ENCODE data around the gene ME3.

GRCh38 chr11:86460461-86461385 is 211.7 kb downstream of the ME3 start:
- TF ChIP-seq, protein P1, sequence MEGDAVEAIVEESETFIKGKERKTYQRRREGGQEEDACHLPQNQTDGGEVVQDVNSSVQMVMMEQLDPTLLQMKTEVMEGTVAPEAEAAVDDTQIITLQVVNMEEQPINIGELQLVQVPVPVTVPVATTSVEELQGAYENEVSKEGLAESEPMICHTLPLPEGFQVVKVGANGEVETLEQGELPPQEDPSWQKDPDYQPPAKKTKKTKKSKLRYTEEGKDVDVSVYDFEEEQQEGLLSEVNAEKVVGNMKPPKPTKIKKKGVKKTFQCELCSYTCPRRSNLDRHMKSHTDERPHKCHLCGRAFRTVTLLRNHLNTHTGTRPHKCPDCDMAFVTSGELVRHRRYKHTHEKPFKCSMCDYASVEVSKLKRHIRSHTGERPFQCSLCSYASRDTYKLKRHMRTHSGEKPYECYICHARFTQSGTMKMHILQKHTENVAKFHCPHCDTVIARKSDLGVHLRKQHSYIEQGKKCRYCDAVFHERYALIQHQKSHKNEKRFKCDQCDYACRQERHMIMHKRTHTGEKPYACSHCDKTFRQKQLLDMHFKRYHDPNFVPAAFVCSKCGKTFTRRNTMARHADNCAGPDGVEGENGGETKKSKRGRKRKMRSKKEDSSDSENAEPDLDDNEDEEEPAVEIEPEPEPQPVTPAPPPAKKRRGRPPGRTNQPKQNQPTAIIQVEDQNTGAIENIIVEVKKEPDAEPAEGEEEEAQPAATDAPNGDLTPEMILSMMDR (IDR thresholded peaks at IDR 0.05): no peak
- no peak for TF ChIP-seq POLR2A (IDR thresholded peaks at IDR 0.05)

Measured in Peyer's patch (tissue), 4 donors.